Fibroblast of lung (primary cell): Measurements from ENCODE around the gene TPBG.

ENCODE experiments used
- CTCF ChIP-seq, 2 donors: IDR thresholded peaks in 1 of 2; conservative IDR thresholded peaks in 1 of 2; 1 replicate in 1 of 2; 2 replicates in 1 of 2; pipeline ENCODE4 v1.5.1; 2011 to 2012; ENCODE audit warnings: low read length in 2 of 2, control low read depth in 1 of 2, inconsistent platforms in 1 of 2, low read depth in 1 of 2, mild to moderate bottlenecking in 1 of 2
- EZH2 ChIP-seq: IDR thresholded peaks from 2 replicates; pipeline ENCODE4 v1.5.1; 2012; ENCODE audit warnings: low read length, control low read depth, mild to moderate bottlenecking; ENCODE audit errors: missing control alignments

- TF ChIP-seq CTCF (conservative IDR thresholded peaks at IDR 0.05 in 1 of 2, IDR thresholded peaks at IDR 0.05 in 1 of 2; ENCODE audit: low read depth in 1 of 2, low read length in 2 of 2): no peak
- TF ChIP-seq EZH2: no peak
These were observed 52.7 kb downstream of the TPBG start for GRCh38 chr6:82416346-82416745.
